IMR-90 (cell line): ENCODE measurements around the gene ANK2. TPM values are rescaled to one million over a fixed set of nuclear protein-coding genes. Genes with fewer than 3 reads are reported as not detected.

Source experiments
- ATAC-seq: fragments of 200-7000 bp; cut with Tn5 transposase; 2 replicates; pipeline ENCODE4 v1.9.1; 2020; ENCODE audit warnings: low read depth, mild to moderate bottlenecking, moderate library complexity
- BruUV-seq: library from RNA; stranded (reverse); fragments of 400-500 nt; replicated peaks from 2 replicates; lab custom pipeline; 2021; lab: Mats Ljungman, UMichigan
- CTCF ChIA-PET: fragments of 300-600 bp; formaldehyde crosslinking; extraction: SDS; loops from one replicate; lab custom pipeline; 2021; ENCODE audit warnings: antibody characterized with exemption; lab: Yijun Ruan, JAX
- POLR2A ChIA-PET: fragments of 300-600 bp; sonication (Branson Sonifier 250); formaldehyde crosslinking; loops from one replicate; lab custom pipeline; 2022; ENCODE audit warnings: antibody characterized with exemption; ENCODE audit not compliant: unreplicated experiment; lab: Charles Lee
- DNase-seq: peaks from one replicate; pipeline ENCODE4 v3.0.0; 2013
- H2AFZ ChIP-seq: replicated peaks from 2 replicates; pipeline ENCODE3; 2013; ENCODE audit warnings: low read length, mild to moderate bottlenecking; ENCODE audit not compliant: poor library complexity
- H2AK5ac ChIP-seq: 2 replicates; pipeline ENCODE4 v1.6.1; 2013; ENCODE audit warnings: low read depth, low read length, inconsistent platforms
- H2AK9ac ChIP-seq: replicated peaks from 2 replicates; pipeline ENCODE3; 2013; ENCODE audit warnings: mild to moderate bottlenecking, low read depth, low read length, moderate library complexity; ENCODE audit not compliant: poor library complexity
- H2BK120ac ChIP-seq: 2 replicates; pipeline ENCODE4 v1.6.1; 2013; ENCODE audit warnings: low read depth, low read length, inconsistent platforms
- H2BK15ac ChIP-seq: 3 replicates; pipeline ENCODE4 v1.6.1; 2013; ENCODE audit warnings: low read depth, low read length, inconsistent platforms
- H2BK20ac ChIP-seq: 2 replicates; pipeline ENCODE4 v1.6.1; 2013; ENCODE audit warnings: low read depth, mild to moderate bottlenecking, inconsistent platforms, low read length, moderate library complexity
- H2BK5ac ChIP-seq: 2 replicates; pipeline ENCODE4 v1.6.1; 2013; ENCODE audit warnings: mild to moderate bottlenecking, low read depth, low read length, inconsistent platforms; ENCODE audit not compliant: poor library complexity, severe bottlenecking
- H3K14ac ChIP-seq: replicated peaks from 2 replicates; pipeline ENCODE4 v1.6.1; 2013; ENCODE audit warnings: low read depth, low read length, inconsistent platforms
- H3K18ac ChIP-seq: 2 replicates; pipeline ENCODE4 v1.6.1; 2013; ENCODE audit warnings: low read depth, low read length, control low read depth
- H3K23ac ChIP-seq: 2 replicates; pipeline ENCODE4 v1.6.1; 2013; ENCODE audit warnings: low read depth, low read length, inconsistent platforms
- H3K27ac ChIP-seq: 2 replicates; pipeline ENCODE4 v1.5.1; 2013; ENCODE audit warnings: mild to moderate bottlenecking, control low read depth, low read length; ENCODE audit not compliant: insufficient read depth
- H3K27me3 ChIP-seq: 2 replicates; pipeline ENCODE4 v1.6.1; 2013; ENCODE audit warnings: low read length; ENCODE audit not compliant: control insufficient read depth, insufficient read depth
- H3K36me3 ChIP-seq: 2 replicates; pipeline ENCODE4 v1.6.1; 2013; ENCODE audit warnings: low read length, mixed read lengths; ENCODE audit not compliant: control insufficient read depth, insufficient read depth
- H3K4ac ChIP-seq: 2 replicates; pipeline ENCODE4 v1.6.1; 2013; ENCODE audit warnings: low read depth, low read length, inconsistent platforms
- H3K4me1 ChIP-seq: 2 replicates; pipeline ENCODE4 v1.6.1; 2013; ENCODE audit warnings: low read length, mixed read lengths; ENCODE audit not compliant: control insufficient read depth, insufficient read depth
- H3K4me2 ChIP-seq: 2 replicates; pipeline ENCODE4 v1.6.1; 2013; ENCODE audit warnings: low read depth, mild to moderate bottlenecking, control low read depth, low read length, moderate library complexity
- H3K4me3 ChIP-seq: 2 replicates; pipeline ENCODE4 v1.5.1; 2013; ENCODE audit warnings: low read depth, mild to moderate bottlenecking, control low read depth, low read length, moderate library complexity; ENCODE audit not compliant: insufficient read depth
- H3K56ac ChIP-seq: 2 replicates; pipeline ENCODE4 v1.6.1; 2013; ENCODE audit warnings: low read length, inconsistent platforms; ENCODE audit not compliant: insufficient read depth; ENCODE audit errors: extremely low read depth
- H3K79me1 ChIP-seq, 2 experiments: 2 replicates each; pipeline ENCODE4 v1.6.1; 2013; ENCODE audit warnings: low read length in 2 of 2, inconsistent platforms in 1 of 2, low read depth in 1 of 2
- H3K9ac ChIP-seq: 2 replicates; pipeline ENCODE4 v1.6.1; 2013; ENCODE audit warnings: low read depth, low read length, control low read depth
- H3K9me1 ChIP-seq: 2 replicates; pipeline ENCODE4 v1.6.1; 2013; ENCODE audit warnings: low read length, inconsistent platforms; ENCODE audit not compliant: insufficient read depth
- H3K9me3 ChIP-seq: 2 replicates; pipeline ENCODE4 v1.6.1; 2013; ENCODE audit warnings: low read length; ENCODE audit not compliant: control insufficient read depth, insufficient read depth
- H4K20me1 ChIP-seq: 2 replicates; pipeline ENCODE4 v1.6.1; 2013; ENCODE audit warnings: low read length, inconsistent platforms; ENCODE audit not compliant: insufficient read depth
- H4K5ac ChIP-seq: 2 replicates; pipeline ENCODE4 v1.6.1; 2013; ENCODE audit warnings: mild to moderate bottlenecking, low read depth, low read length, control low read depth
- H4K8ac ChIP-seq, 2 experiments: 2 replicates each; pipeline ENCODE4 v1.6.1; 2013; ENCODE audit warnings: low read depth in 2 of 2, low read length in 2 of 2, control low read depth in 1 of 2, inconsistent platforms in 1 of 2
- H4K91ac ChIP-seq: 2 replicates; pipeline ENCODE4 v1.6.1; 2013; ENCODE audit warnings: low read depth, low read length, inconsistent platforms; ENCODE audit not compliant: insufficient read depth
- BHLHE40 ChIP-seq: fragments of 150-350 bp; IDR thresholded peaks from 2 replicates; pipeline ENCODE4 v1.6.1; 2016; ENCODE audit warnings: mild to moderate bottlenecking, low read depth, low read length
- CEBPB ChIP-seq: IDR thresholded peaks from 2 replicates; pipeline ENCODE4 v1.6.1; 2012; ENCODE audit warnings: low read depth, low read length, improper control_type of control experiment
- CHD1 ChIP-seq: IDR thresholded peaks from 2 replicates; pipeline ENCODE4 v1.6.1; 2012; ENCODE audit warnings: low read depth, low read length, improper control_type of control experiment
- CTCF ChIP-seq: conservative IDR thresholded peaks from 2 replicates; pipeline ENCODE4 v1.5.1; 2012; ENCODE audit warnings: mild to moderate bottlenecking, low read depth, low read length, improper control_type of control experiment
- ELK1 ChIP-seq: fragments of 150-350 bp; IDR thresholded peaks from 2 replicates; pipeline ENCODE4 v1.6.1; 2016; ENCODE audit warnings: low read depth, mild to moderate bottlenecking, low read length, moderate library complexity, borderline replicate concordance
- FOS ChIP-seq: fragments of 150-350 bp; IDR thresholded peaks from 2 replicates; pipeline ENCODE4 v1.6.1; 2016; ENCODE audit warnings: low read depth, low read length
- MAFK ChIP-seq: IDR thresholded peaks from 2 replicates; pipeline ENCODE4 v1.6.1; 2012; ENCODE audit warnings: low read depth, low read length, improper control_type of control experiment
- MAZ ChIP-seq: IDR thresholded peaks from 2 replicates; pipeline ENCODE4 v1.6.1; 2012; ENCODE audit warnings: low read depth, mild to moderate bottlenecking, low read length, improper control_type of control experiment, moderate library complexity, borderline replicate concordance
- MXI1 ChIP-seq: IDR thresholded peaks from 2 replicates; pipeline ENCODE4 v1.6.1; 2012; ENCODE audit warnings: low read depth, mild to moderate bottlenecking, low read length, moderate library complexity, borderline replicate concordance
- NFE2L2 ChIP-seq: fragments of 150-350 bp; IDR thresholded peaks from 2 replicates; pipeline ENCODE4 v1.6.1; 2016; ENCODE audit warnings: low read depth, mild to moderate bottlenecking, low read length
- POLR2A ChIP-seq: IDR thresholded peaks from 2 replicates; pipeline ENCODE4 v1.6.1; 2012; ENCODE audit warnings: mild to moderate bottlenecking, low read depth, low read length
- RAD21 ChIP-seq: IDR thresholded peaks from 2 replicates; pipeline ENCODE4 v1.6.1; 2012; ENCODE audit warnings: low read length, improper control_type of control experiment
- RCOR1 ChIP-seq: IDR thresholded peaks from 2 replicates; pipeline ENCODE4 v1.6.1; 2012; ENCODE audit warnings: mild to moderate bottlenecking, low read length, improper control_type of control experiment; ENCODE audit not compliant: insufficient replicate concordance
- RFX5 ChIP-seq: IDR thresholded peaks from 2 replicates; pipeline ENCODE4 v1.8.0; 2012; ENCODE audit warnings: low read depth, mild to moderate bottlenecking, low read length, moderate library complexity
- SMC3 ChIP-seq: fragments of 150-350 bp; IDR thresholded peaks from 2 replicates; pipeline ENCODE4 v1.6.1; 2016; ENCODE audit warnings: low read depth, mild to moderate bottlenecking, antibody characterized with exemption, low read length, moderate library complexity
- USF2 ChIP-seq: fragments of 150-350 bp; IDR thresholded peaks from 2 replicates; pipeline ENCODE4 v1.6.1; 2017; ENCODE audit warnings: mild to moderate bottlenecking, antibody characterized with exemption, low read length, low read depth
- WGBS, 2 experiments: methylation state at CpG; one replicate each; pipeline versions ENCODE4 v1.1.5 to v1.1.7; 2013; ENCODE audit warnings: missing lambda C conversion rate in 2 of 2; ENCODE audit not compliant: insufficient read length in 1 of 2; ENCODE audit errors: extremely low coverage in 2 of 2; 5-methylcytosine and 5-hydroxymethylcytosine counted together
- dilution Hi-C: fragments of 300-500 bp; cut with HindIII; formaldehyde crosslinking; loops from one replicate; pipeline ENCODE4 v1.14.3; 2018; ENCODE audit warnings: low sequenced_read_pairs; ENCODE audit not compliant: unreplicated experiment
- in situ Hi-C: fragments of 300-500 bp; cut with MboI; formaldehyde crosslinking; loops from 3 replicates; pipeline ENCODE4 v1.14.3; 2019; ENCODE audit warnings: low sequenced_read_pairs, inconsistent platforms, mixed read lengths
- intact Hi-C: fragments of 100-400 bp; cut with micrococcal nuclease; formaldehyde crosslinking; loops from 2 replicates; pipeline ENCODE4 v1.10.0; 2022
- polyA plus RNA-seq, 3 experiments: library from polyadenylated mRNA; depleted of rRNA; stranded (reverse); fragments of >200 nt; gene quantifications; 2 replicates each; pipeline ENCODE4 v1.2.3, GENCODE V29; 2012; ENCODE audit warnings: low replicate concordance in 1 of 3
- total RNA-seq: library from RNA; depleted of rRNA; stranded (reverse); fragments of >200 nt; gene quantifications from 2 replicates; pipeline ENCODE4 v1.2.3, GENCODE V29; 2012

The ANK2 gene
- total and polyA plus RNA-seq, 2 of the 4 experiments (the other 2 are of a cell fraction) = 0.82 to 6.6 TPM

- Histone ChIP-seq H3K4me3 (no peak overlapping the region), H3K56ac (no peak overlapping the region), H3K4ac (no peak overlapping the region), H4K20me1 (no peaks in the 10 kb centered on the region), H2BK5ac (no peak overlapping the region), H3K9ac (no peak overlapping the region), H3K18ac (no peak overlapping the region), H3K4me2 (no peak overlapping the region), H3K27ac (no peak overlapping the region), H3K14ac (no peak overlapping the region), H2AK9ac (no peak overlapping the region), H3K27me3 (no peaks in the 10 kb centered on the region), H4K5ac (no peak overlapping the region), H3K23ac (no peak overlapping the region), H2BK15ac (no peak overlapping the region), H3K36me3 (no peaks in the 10 kb centered on the region), H3K4me1 (no peaks in the 10 kb centered on the region), H3K9me1 (no peaks in the 10 kb centered on the region), H2AFZ (no peak overlapping the region), H4K8ac (no peak overlapping the region), H2BK20ac (no peak overlapping the region), H3K9me3 (no peaks in the 10 kb centered on the region), H4K91ac (no peak overlapping the region), H2AK5ac (no peak overlapping the region), H3K79me1 (no peaks in the 10 kb centered on the region), H2BK120ac (no peak overlapping the region)
- TF ChIP-seq NFE2L2 (no peak), USF2 (no peak), RFX5 (no peak), RCOR1 (no peak), BHLHE40 (no peak), MXI1 (no peak), RAD21 (no peak), CEBPB (no peak), MAFK (no peak), FOS (no peak), MAZ (no peak), SMC3 (no peak), ELK1 (no peak), CTCF (no peak), POLR2A (no peak), CHD1 (no peak)
- ChIA-PET CTCF (no interaction called here), POLR2A (no interaction called here)
- no peak for ATAC-seq
- no peak for DNase-seq
- dilution Hi-C loops (no loop called here), intact Hi-C loops (no loop called here), in situ Hi-C loops (no loop called here)
- no TSS peak for BruUV-seq
- WGBS, 2 experiments = 53% methylated on average over 2 of the region's 2 CpGs; no CpG with 5 or more reads in 1 of the 2 experiments
These were observed 22.9 kb upstream of the ANK2 start for GRCh38 chr4:113026556-113026955.
